GM20000 (cell line): Measurements from ENCODE around the gene CHST15.
A peak's percentile ranks its signal among the peaks of the same experiment; 100 is the strongest.

Source experiments
- DNase-seq: peaks from one replicate; pipeline ENCODE4 v3.0.0; 2012; ENCODE audit warnings: low spot score
- TF ChIP-seq, protein P1 (sequence below): IDR thresholded peaks from 2 replicates; pipeline ENCODE4 v1.5.1; 2012; ENCODE audit warnings: mild to moderate bottlenecking, control low read depth; ENCODE audit errors: extremely low read depth, missing control alignments

Gene CHST15

DNA sequence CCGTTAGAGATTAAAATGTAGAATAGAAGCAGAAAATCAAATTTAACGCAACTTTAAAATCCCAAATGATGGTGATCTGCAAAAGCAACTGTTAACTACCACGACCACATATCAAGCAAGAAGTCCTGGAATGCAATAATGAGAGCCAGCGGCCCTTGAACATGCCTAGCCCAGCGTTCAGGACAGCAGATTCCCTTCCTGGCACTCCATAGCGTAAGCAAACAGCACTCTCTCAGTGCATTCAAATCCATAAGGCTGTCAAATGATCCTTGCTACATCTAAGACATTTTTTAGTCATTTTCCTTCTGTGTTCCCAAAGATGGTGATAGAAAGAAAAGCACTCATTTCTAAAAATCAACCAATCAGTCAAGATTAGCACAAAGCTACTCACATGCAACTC is 48.1 kb downstream of the CHST15 start:
- TF ChIP-seq, protein P1, sequence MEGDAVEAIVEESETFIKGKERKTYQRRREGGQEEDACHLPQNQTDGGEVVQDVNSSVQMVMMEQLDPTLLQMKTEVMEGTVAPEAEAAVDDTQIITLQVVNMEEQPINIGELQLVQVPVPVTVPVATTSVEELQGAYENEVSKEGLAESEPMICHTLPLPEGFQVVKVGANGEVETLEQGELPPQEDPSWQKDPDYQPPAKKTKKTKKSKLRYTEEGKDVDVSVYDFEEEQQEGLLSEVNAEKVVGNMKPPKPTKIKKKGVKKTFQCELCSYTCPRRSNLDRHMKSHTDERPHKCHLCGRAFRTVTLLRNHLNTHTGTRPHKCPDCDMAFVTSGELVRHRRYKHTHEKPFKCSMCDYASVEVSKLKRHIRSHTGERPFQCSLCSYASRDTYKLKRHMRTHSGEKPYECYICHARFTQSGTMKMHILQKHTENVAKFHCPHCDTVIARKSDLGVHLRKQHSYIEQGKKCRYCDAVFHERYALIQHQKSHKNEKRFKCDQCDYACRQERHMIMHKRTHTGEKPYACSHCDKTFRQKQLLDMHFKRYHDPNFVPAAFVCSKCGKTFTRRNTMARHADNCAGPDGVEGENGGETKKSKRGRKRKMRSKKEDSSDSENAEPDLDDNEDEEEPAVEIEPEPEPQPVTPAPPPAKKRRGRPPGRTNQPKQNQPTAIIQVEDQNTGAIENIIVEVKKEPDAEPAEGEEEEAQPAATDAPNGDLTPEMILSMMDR, result no peak
- no peak for DNase-seq

DNA sequence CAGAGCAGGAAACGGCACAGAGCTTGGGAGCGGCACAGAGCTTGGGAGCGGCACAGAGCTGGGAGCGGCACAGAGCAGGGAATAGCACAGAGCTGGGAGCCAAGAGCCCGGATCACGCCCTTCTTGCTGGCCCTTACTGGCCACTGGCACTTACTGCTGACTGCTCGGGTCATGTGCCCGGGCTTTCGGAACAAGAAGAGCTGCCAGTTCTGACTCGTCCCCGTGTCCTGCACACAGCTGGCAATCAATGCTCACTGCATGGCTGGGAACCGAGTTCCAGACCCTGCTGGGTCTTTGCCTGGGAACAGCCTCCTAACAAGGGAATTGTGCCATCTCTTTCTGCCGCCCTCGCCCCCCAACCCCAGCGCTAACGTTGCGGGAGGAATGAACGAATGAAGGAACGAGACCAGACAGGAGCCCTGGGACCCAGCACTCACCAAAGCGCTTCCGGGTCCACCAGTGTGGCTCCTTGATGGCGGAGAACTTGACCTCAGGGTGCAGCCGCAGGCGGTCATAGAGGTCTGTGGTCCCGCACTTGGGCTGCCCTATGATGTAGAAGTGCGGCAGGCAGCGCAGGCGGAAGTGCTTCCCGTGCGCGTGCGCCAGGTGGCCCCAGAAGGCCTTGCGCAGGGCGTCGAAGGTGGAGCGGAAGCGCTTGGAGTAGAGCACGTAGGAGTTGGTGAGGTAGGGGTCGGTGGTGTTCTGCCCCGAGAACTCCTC is 49.1 kb downstream of the CHST15 start:
- no peak for DNase-seq
- TF ChIP-seq, protein P1, result no peak

DNA sequence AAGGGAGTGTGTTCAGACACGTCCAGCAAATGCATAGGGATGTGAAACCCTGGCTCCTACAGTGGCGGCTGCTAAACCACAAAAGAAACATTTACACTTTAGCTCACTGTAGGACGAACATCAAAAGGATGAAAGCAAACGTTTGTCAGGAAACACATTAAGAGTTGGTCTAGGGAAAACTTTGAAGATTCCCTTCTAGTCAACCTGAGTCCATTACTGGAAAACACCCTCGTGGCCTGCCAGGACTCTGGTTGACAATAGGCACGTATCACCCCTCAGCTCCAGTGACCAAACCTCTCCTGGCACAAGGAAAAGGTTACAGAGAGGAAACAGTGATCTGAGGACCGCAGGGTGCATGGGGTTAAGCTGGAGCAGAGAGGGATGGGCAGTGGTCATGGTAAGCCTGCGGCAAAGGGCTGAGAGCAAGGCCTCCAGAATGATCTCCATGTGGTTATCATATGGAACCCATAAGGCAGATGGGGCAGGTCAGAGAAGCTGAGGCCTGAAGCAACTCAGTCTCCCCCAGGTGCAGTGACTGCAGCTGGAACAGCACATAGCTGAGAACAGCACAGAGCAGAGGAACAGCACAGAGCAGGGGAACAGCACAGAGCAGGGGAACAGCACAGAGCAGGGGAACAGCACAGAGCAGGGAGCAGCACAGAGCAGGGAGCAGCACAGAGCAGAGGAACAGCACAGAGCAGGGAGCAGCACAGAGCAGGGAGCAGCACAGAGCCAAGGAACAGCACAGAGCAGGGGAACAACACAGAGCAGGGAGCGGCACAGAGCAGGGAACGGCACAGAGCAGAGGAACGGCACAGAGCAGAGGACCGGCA is 49.9 kb downstream of the CHST15 start:
- TF ChIP-seq, protein P1, result no peak
- peak; percentile 71 for DNase-seq

DNA sequence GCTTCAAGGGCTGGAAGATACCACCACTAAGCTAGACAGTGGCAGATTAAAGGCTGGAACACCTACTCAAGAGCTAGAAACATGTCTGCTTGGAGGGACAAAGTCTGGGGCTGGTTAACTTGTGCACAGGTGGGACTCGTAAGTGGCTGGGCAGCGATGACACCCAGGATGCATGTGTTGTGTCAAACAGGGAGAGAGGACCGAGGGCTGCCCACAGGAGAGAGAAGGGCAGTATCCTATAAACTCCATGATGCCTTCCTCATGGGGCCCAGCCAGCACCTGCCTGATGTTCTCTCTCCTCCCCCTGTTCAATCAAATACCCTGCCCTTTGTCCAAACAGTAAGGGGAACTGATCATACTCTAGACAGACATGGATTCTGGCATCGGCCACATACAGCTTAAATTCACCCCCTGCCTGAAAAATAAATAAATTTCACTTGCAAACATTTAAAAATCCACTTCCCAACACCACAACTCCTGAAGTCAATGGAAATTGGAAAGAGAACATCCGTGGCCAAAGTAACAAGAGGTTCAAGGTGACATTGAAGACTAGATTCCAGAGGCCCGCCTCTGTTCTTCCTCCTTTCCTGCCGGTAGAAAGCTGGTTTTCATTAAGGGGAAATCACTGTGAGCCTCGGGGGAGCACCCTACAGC is 50.6 kb downstream of the CHST15 start:
- no peak for DNase-seq
- TF ChIP-seq, protein P1, result no peak

DNA sequence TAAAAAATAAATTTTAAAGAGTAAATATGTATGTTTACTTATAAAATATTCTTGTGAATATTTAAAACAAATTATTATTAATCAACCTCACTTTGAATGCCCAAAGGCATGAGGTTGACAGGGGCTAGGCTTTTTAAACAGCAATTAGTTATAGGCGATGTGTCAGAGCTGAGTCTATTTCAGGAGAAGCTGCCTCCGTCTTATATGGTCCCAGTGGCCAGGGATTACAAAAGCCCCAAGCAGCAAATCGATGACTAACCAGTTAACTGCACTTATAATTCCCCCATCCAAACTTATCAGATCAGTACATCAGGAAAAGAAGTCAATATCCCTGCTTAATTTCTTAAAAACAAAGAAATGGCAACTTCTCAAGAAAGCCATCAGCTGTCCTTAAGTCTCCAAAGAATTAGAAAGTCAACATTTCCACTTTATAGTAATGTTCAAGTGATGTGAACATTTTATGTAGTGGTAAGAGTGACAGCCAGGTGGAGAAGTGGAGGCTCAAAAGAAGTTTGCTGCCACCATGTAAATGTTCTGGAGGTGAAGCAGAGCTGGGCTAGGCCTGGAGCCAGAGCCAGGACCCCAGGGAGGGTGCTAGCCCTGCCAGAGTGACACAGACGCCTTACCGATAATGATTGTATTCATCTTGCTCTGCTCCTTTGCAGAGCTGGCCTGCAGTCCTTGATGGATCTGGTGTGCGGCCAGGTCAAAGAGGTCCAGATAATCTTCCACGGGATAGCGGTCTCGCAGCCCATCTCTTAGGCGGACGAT is 51.5 kb downstream of the CHST15 start:
- DNase-seq, result no peak
- TF ChIP-seq, protein P1, result no peak

DNA sequence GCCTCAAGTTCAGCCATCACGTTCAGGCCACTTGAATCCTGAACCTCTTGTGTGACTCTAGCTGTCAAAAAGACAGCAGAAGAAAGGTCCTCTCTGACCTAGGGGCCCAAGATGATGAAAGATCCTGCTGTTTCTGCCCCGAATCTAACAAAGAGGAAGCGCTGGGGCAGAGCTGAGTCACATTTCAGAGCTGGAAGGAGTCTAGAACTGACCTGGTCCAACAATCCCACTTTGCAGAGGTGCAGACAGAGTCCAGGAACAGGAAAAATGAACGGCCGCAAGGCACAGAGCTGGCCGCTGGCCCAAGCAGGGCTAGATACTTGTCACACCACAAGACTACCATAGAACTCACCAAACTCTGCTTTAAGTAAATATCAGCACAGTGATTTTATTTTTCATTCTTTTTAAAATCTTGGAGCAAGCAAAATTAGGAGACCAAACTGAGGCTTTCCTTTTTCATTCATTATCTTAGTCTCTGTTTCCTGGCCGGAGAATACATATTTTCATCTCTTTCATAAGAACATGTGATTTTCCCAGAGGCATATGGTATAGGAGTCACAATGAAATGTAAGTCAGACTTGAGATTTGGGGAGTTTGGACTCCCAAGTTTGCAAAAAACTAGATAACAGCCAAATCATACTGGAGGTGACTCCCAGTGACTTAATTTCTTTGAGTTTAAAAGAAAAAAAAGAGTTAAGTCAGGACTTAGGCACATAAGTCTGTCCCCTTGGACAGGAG is 52.8 kb downstream of the CHST15 start:
- TF ChIP-seq, protein P1, result no peak
- DNase-seq, result no peak
